IMR-90 (cell line): ENCODE results near the gene PRKN. TPM values are rescaled to one million over a fixed set of nuclear protein-coding genes. Genes with fewer than 3 reads are reported as not detected.

ENCODE experiments used
- ATAC-seq: fragments of 200-7000 bp; cut with Tn5 transposase; 2 replicates; pipeline ENCODE4 v1.9.1; 2020; ENCODE audit warnings: low read depth, mild to moderate bottlenecking, moderate library complexity
- BruUV-seq: library from RNA; stranded (reverse); fragments of 400-500 nt; replicated peaks from 2 replicates; lab custom pipeline; 2021; lab: Mats Ljungman, UMichigan
- CTCF ChIA-PET: fragments of 300-600 bp; formaldehyde crosslinking; extraction: SDS; loops from one replicate; lab custom pipeline; 2021; ENCODE audit warnings: antibody characterized with exemption; lab: Yijun Ruan, JAX
- POLR2A ChIA-PET: fragments of 300-600 bp; sonication (Branson Sonifier 250); formaldehyde crosslinking; loops from one replicate; lab custom pipeline; 2022; ENCODE audit warnings: antibody characterized with exemption; ENCODE audit not compliant: unreplicated experiment; lab: Charles Lee
- DNase-seq: peaks from one replicate; pipeline ENCODE4 v3.0.0; 2013
- H2AFZ ChIP-seq: replicated peaks from 2 replicates; pipeline ENCODE3; 2013; ENCODE audit warnings: low read length, mild to moderate bottlenecking; ENCODE audit not compliant: poor library complexity
- H2AK5ac ChIP-seq: 2 replicates; pipeline ENCODE4 v1.6.1; 2013; ENCODE audit warnings: low read depth, low read length, inconsistent platforms
- H2AK9ac ChIP-seq: replicated peaks from 2 replicates; pipeline ENCODE3; 2013; ENCODE audit warnings: mild to moderate bottlenecking, low read depth, low read length, moderate library complexity; ENCODE audit not compliant: poor library complexity
- H2BK120ac ChIP-seq: 2 replicates; pipeline ENCODE4 v1.6.1; 2013; ENCODE audit warnings: low read depth, low read length, inconsistent platforms
- H2BK15ac ChIP-seq: 3 replicates; pipeline ENCODE4 v1.6.1; 2013; ENCODE audit warnings: low read depth, low read length, inconsistent platforms
- H2BK20ac ChIP-seq: 2 replicates; pipeline ENCODE4 v1.6.1; 2013; ENCODE audit warnings: low read depth, mild to moderate bottlenecking, inconsistent platforms, low read length, moderate library complexity
- H2BK5ac ChIP-seq: 2 replicates; pipeline ENCODE4 v1.6.1; 2013; ENCODE audit warnings: mild to moderate bottlenecking, low read depth, low read length, inconsistent platforms; ENCODE audit not compliant: poor library complexity, severe bottlenecking
- H3K14ac ChIP-seq: replicated peaks from 2 replicates; pipeline ENCODE4 v1.6.1; 2013; ENCODE audit warnings: low read depth, low read length, inconsistent platforms
- H3K18ac ChIP-seq: 2 replicates; pipeline ENCODE4 v1.6.1; 2013; ENCODE audit warnings: low read depth, low read length, control low read depth
- H3K23ac ChIP-seq: 2 replicates; pipeline ENCODE4 v1.6.1; 2013; ENCODE audit warnings: low read depth, low read length, inconsistent platforms
- H3K27ac ChIP-seq: 2 replicates; pipeline ENCODE4 v1.5.1; 2013; ENCODE audit warnings: mild to moderate bottlenecking, control low read depth, low read length; ENCODE audit not compliant: insufficient read depth
- H3K27me3 ChIP-seq: 2 replicates; pipeline ENCODE4 v1.6.1; 2013; ENCODE audit warnings: low read length; ENCODE audit not compliant: control insufficient read depth, insufficient read depth
- H3K36me3 ChIP-seq: 2 replicates; pipeline ENCODE4 v1.6.1; 2013; ENCODE audit warnings: low read length, mixed read lengths; ENCODE audit not compliant: control insufficient read depth, insufficient read depth
- H3K4ac ChIP-seq: 2 replicates; pipeline ENCODE4 v1.6.1; 2013; ENCODE audit warnings: low read depth, low read length, inconsistent platforms
- H3K4me1 ChIP-seq: 2 replicates; pipeline ENCODE4 v1.6.1; 2013; ENCODE audit warnings: low read length, mixed read lengths; ENCODE audit not compliant: control insufficient read depth, insufficient read depth
- H3K4me2 ChIP-seq: 2 replicates; pipeline ENCODE4 v1.6.1; 2013; ENCODE audit warnings: low read depth, mild to moderate bottlenecking, control low read depth, low read length, moderate library complexity
- H3K4me3 ChIP-seq: 2 replicates; pipeline ENCODE4 v1.5.1; 2013; ENCODE audit warnings: low read depth, mild to moderate bottlenecking, control low read depth, low read length, moderate library complexity; ENCODE audit not compliant: insufficient read depth
- H3K56ac ChIP-seq: 2 replicates; pipeline ENCODE4 v1.6.1; 2013; ENCODE audit warnings: low read length, inconsistent platforms; ENCODE audit not compliant: insufficient read depth; ENCODE audit errors: extremely low read depth
- H3K79me1 ChIP-seq, 2 experiments: 2 replicates each; pipeline ENCODE4 v1.6.1; 2013; ENCODE audit warnings: low read length in 2 of 2, inconsistent platforms in 1 of 2, low read depth in 1 of 2
- H3K9ac ChIP-seq: 2 replicates; pipeline ENCODE4 v1.6.1; 2013; ENCODE audit warnings: low read depth, low read length, control low read depth
- H3K9me1 ChIP-seq: 2 replicates; pipeline ENCODE4 v1.6.1; 2013; ENCODE audit warnings: low read length, inconsistent platforms; ENCODE audit not compliant: insufficient read depth
- H3K9me3 ChIP-seq: 2 replicates; pipeline ENCODE4 v1.6.1; 2013; ENCODE audit warnings: low read length; ENCODE audit not compliant: control insufficient read depth, insufficient read depth
- H4K20me1 ChIP-seq: 2 replicates; pipeline ENCODE4 v1.6.1; 2013; ENCODE audit warnings: low read length, inconsistent platforms; ENCODE audit not compliant: insufficient read depth
- H4K5ac ChIP-seq: 2 replicates; pipeline ENCODE4 v1.6.1; 2013; ENCODE audit warnings: mild to moderate bottlenecking, low read depth, low read length, control low read depth
- H4K8ac ChIP-seq, 2 experiments: 2 replicates each; pipeline ENCODE4 v1.6.1; 2013; ENCODE audit warnings: low read depth in 2 of 2, low read length in 2 of 2, control low read depth in 1 of 2, inconsistent platforms in 1 of 2
- H4K91ac ChIP-seq: 2 replicates; pipeline ENCODE4 v1.6.1; 2013; ENCODE audit warnings: low read depth, low read length, inconsistent platforms; ENCODE audit not compliant: insufficient read depth
- CEBPB ChIP-seq: IDR thresholded peaks from 2 replicates; pipeline ENCODE4 v1.6.1; 2012; ENCODE audit warnings: low read depth, low read length, improper control_type of control experiment
- WGBS, 2 experiments: methylation state at CpG; one replicate each; pipeline versions ENCODE4 v1.1.5 to v1.1.7; 2013; ENCODE audit warnings: missing lambda C conversion rate in 2 of 2; ENCODE audit not compliant: insufficient read length in 1 of 2; ENCODE audit errors: extremely low coverage in 2 of 2; 5-methylcytosine and 5-hydroxymethylcytosine counted together
- dilution Hi-C: fragments of 300-500 bp; cut with HindIII; formaldehyde crosslinking; loops from one replicate; pipeline ENCODE4 v1.14.3; 2018; ENCODE audit warnings: low sequenced_read_pairs; ENCODE audit not compliant: unreplicated experiment
- in situ Hi-C: fragments of 300-500 bp; cut with MboI; formaldehyde crosslinking; loops from 3 replicates; pipeline ENCODE4 v1.14.3; 2019; ENCODE audit warnings: low sequenced_read_pairs, inconsistent platforms, mixed read lengths
- intact Hi-C: fragments of 100-400 bp; cut with micrococcal nuclease; formaldehyde crosslinking; loops from 2 replicates; pipeline ENCODE4 v1.10.0; 2022
- polyA plus RNA-seq, 3 experiments: library from polyadenylated mRNA; depleted of rRNA; stranded (reverse); fragments of >200 nt; gene quantifications; 2 replicates each; pipeline ENCODE4 v1.2.3, GENCODE V29; 2012; ENCODE audit warnings: low replicate concordance in 1 of 3
- total RNA-seq: library from RNA; depleted of rRNA; stranded (reverse); fragments of >200 nt; gene quantifications from 2 replicates; pipeline ENCODE4 v1.2.3, GENCODE V29; 2012

Gene PRKN
- total and polyA plus RNA-seq, 2 of the 4 experiments (the other 2 are of a cell fraction) = 0.15 to 0.18 TPM

- dilution Hi-C loops = no loop called here
- no peaks in the 10 kb centered on the region for H3K79me1 ChIP-seq
- H3K4ac ChIP-seq = 0 out of 2 replicates have a peak overlapping the region, but pooled peaks have one; percentile 2
- H3K4me2 ChIP-seq = no peak overlapping the region
- H4K20me1 ChIP-seq = no peaks in the 10 kb centered on the region
- in situ Hi-C loops = no loop called here
- H3K36me3 ChIP-seq = no peaks in the 10 kb centered on the region
- POLR2A ChIA-PET = no interaction called here
- no CpG with 5 or more reads among the region's 9 CpGs for WGBS, 2 experiments
- intact Hi-C loops = no loop called here
- no peak overlapping the region for H3K9ac ChIP-seq
- H2BK20ac ChIP-seq = peak overlapping the region; percentile 5; the same call in 1 of the 2 replicates
- no peak overlapping the region for H3K18ac ChIP-seq
- peak overlapping the region; percentile 76 for H2AFZ ChIP-seq
- H3K9me3 ChIP-seq = no peaks in the 10 kb centered on the region
- TF ChIP-seq CEBPB = no peak
- H4K5ac ChIP-seq = no peak overlapping the region
- DNase-seq (no peak), ATAC-seq (no peak)
- H2BK15ac ChIP-seq = peak overlapping the region; percentile 44; the same call in 1 of the 3 replicates
- no peak overlapping the region for H2BK5ac ChIP-seq
- no peak overlapping the region for H3K56ac ChIP-seq
- no peaks in the 10 kb centered on the region for H3K4me1 ChIP-seq
- H3K14ac ChIP-seq = no peak overlapping the region
- H3K9me1 ChIP-seq = no peaks in the 10 kb centered on the region
- H2AK9ac ChIP-seq = no peak overlapping the region
- H3K27ac ChIP-seq = no peak overlapping the region
- H2BK120ac ChIP-seq = no peak overlapping the region
- no peak overlapping the region for H2AK5ac ChIP-seq
- CTCF ChIA-PET = interaction anchor here (1.2 kb wide), 1 partner anchor 16 kb away, joined by 5 read pairs; no protein-coding TSS in a partner anchor
- H3K4me3 ChIP-seq = no peak overlapping the region
- H3K23ac ChIP-seq = no peak overlapping the region
- no peak overlapping the region for H4K91ac ChIP-seq
- H3K27me3 ChIP-seq = no peaks in the 10 kb centered on the region
- BruUV-seq = no TSS peak
- no peak overlapping the region for H4K8ac ChIP-seq
Measured at GRCh38 chr6:161434350-161434749, 1293.2 kb downstream of the PRKN start.
